ACHN (cell line): ENCODE measurements around the gene ADAMTS13.

Experiments used
- DNase-seq: peaks from one replicate; pipeline ENCODE4 v3.0.0-alpha.2; 2015
- in situ Hi-C: cut with HindIII; loops from 2 replicates; pipeline ENCODE4 v1.10.0; 2017; ENCODE audit warnings: low sequenced_read_pairs, low pct_ligation_motif_present, low pct_unique_long_range_greater_than_20kb

The ADAMTS13 gene

DNA sequence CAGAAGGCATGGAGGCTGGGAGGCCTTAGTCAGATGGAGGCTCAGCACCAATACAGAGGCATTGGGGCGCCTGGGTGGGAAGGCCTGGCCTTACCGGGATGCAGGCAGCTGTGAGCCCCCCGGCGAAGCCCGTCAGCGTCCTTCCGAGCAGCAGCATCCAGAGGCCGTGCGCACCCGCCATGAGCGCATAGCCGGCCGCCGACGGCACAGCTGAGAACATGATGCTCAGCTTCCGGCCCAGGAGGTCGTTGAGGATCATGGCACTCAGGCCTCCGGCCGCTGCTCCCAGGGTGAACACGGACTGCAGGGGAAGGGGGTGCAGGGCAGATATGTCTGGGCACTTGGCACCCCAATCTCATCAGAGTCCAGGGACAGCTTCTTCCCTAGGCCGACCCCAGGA is 54.8 kb downstream of the ADAMTS13 start:
- in situ Hi-C loops: no loop called here

DNA sequence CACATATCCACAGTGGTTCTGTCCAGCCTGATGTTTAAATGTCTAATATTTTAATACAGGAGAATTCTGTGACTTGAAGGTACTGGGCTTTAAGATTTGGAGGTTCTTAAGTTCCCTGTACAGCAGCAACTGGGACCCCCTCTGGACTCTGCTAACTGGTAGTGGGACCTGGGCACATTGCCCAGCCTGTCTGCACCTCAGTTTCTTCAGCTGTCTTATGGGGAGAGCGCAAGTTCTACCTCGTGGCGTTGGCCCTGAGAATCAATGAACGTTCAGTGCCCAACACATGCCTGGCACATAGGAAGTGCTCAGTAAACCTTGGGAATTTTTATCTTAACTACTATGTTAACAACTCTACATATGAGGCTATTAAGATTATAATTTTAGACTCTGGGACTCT is 55.3 kb downstream of the ADAMTS13 start:
- no peak for DNase-seq
- in situ Hi-C loops: no loop called here

More for the DNA sequence above, 54.8 kb downstream of the ADAMTS13 start:
- no peak for DNase-seq

DNA sequence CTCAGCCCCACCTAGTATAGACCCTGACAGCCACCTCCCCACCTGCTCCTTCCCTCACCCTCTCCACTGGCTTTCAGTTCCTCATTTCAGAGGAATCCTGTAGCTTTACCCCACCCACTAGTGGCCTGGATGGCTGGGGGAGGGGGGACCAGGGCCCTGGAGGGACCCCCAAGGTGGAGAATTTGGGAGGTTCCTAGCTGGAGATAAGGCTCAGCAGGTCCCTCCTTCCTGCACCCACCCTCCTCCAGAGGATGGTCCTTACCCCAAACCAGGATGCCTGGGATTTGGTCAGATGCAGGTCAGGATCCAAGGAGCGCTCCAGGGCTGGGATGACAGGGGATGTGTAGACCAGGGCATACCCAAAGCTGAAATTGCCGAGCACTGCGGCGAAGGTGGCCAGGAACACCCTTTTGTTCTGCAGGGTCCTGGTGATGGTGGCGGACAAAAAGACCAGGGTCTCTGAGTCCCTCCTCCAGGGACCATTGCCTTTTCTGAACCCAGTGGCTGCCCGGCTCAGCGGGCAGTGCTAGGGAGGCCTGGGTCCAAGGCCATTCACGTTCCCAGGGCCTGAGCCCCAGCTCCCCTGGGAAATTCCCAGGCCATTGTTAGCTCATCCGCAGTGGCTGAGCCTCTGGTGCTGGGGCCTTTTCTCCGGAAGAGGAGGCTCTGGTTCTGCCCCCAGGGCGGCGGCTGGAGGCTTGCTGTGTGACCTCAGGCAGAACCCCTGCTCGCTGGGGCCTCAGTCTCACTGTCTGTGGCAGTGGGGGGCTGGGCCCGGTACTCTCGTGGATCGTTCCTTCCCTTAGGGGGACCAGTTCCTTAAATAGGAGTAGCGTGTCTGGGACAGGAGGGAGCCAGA is 56.1 kb downstream of the ADAMTS13 start:
- in situ Hi-C loops: no loop called here

DNA sequence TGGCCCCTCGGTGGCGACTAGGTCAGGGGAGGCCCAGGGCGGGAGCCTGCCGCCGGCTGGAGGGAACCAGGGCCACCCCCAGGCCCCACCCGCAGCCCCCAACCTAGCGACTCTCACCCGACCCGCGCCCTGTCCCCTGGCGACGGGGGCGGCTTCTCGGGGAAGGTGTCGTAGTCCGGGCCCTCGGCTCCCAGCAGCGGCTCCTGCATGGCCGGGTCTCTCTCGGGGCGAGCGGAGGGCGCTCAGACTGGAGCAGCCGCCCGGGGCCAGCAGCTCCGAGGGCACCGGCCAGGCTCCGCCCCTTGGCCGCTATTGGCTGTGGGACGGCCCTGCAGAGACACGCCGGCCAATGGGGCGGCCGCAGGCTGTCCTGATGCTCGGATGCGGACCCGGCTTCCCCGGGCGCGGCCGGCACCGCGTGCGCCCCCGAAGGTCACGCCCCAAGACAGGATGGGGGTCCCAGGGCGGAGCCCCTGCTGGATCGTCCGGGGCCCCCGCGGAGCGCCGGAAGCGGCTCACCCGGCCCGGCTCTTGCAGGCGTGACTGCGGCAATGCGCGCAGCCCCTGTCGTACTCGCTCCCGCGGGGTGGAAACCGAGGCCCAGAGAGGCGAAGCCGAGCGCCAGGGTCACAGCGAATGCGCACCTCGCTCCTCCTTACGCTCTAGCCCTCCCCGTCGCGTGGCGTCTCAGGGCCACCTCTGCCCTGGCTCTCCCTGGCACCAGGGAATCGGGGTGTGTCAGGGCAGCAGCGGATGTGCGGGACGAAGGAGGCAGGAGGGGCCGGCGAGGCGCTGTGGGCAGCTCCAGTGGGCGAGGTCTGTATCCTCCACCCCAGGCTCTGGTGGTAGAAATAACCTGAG is 56.9 kb downstream of the ADAMTS13 start, which contains the start of gene SLC2A6:
TSS of gene SLC2A6 (minus strand) at position 249 of the 861 bp plus-strand sequence. CDS start at position 209, 40 bp downstream.
- in situ Hi-C loops: no loop called here
- DNase-seq: peak; percentile 82

More for the DNA sequence above, 56.1 kb downstream of the ADAMTS13 start:
- peak; percentile 14 for DNase-seq

DNA sequence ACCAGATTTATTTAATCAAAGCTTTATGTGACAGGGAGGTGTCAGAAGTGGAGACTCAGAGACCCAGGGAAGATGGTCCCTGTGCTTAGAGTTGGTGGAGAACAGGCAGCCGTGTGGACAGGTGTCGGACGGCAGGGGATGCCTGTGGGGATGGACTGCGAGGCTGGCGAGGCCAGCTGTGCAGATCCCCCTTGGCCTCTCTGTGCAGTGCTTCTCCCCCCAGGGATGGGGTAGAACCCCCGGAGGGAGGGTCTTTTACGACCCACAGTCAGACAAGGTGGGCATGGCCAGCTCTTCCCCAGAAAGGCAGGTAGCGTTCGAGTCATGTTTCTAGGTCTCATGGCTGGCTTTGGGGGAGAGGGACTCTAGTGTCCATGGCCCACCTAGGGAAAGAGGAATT is 61.4 kb downstream of the ADAMTS13 start:
- no peak for DNase-seq
- in situ Hi-C loops: no loop called here

DNA sequence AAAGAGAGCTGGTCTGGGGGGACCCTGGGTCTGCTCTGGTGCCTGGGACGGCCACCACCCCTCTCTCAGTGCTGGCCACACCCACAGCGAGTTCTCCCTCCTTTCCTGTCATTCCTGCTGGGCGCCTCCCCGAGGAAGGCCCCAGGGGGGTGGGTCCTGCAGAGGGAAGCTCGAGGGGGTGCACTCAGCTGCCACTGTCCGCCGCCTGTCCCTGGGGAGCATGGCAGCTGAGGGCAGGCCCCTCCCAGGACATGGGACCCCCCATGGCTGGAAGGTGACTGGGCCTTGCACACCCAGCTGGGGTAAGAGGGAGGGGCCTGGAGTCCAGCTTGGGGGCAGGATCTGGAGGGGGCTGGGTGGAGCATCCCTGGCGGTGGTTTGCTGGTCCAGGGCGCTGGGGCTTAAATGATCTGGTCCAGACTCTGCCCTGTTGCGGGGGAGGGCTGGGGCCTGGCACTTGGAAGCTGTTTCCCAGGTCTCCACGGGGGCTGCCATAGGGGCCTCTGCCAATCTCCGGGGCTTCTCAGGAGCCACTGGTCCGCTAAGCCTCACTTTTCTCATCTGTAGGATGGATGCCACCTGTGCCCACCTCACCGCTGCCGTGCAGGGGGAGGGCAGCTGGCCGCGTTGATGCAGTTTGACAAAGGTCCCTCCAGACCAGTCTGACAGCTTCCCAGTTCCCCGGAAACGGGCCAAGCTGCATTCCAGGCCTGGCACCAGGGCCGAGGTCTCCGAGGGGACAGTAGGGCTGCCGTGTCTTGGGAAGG is 62.7 kb downstream of the ADAMTS13 start:
- in situ Hi-C loops: no loop called here
- no peak for DNase-seq

DNA sequence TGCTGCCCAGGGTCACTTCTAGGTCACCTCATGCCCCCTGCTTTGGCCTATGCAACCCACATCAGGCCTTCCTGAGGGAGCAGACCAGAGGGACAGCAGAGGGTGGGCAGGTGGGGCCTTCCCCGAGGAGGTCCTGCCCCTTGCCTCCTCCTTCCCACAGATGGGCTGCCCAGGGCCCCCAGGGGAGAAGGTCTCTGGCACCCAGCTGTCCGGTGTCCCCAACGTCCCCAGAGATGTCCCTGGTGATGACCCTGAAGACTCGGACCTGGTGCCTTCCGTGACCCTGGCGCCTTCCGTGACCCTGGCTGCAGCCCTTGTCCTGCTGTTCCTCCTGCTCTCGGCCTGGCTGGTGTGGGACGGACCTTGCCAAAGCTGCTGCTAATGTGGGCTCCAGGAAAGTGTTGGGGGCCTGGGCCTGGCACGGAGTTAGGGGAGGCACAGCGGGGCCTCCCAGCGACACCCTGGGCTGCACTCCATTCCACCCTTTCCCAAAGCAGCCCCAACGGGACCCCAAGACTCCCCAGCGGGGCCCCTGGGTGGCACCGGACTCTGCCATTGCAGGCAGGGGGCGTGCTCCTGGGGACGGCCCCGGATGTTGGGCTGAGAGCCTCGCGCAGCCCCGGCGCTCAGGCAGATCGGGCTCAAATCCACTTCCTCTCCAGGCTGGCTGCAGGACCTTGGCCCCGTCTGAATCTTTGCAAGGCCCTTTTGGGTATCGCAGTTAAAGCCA is 63.5 kb downstream of the ADAMTS13 start:
- DNase-seq: no peak
- in situ Hi-C loops: no loop called here

DNA sequence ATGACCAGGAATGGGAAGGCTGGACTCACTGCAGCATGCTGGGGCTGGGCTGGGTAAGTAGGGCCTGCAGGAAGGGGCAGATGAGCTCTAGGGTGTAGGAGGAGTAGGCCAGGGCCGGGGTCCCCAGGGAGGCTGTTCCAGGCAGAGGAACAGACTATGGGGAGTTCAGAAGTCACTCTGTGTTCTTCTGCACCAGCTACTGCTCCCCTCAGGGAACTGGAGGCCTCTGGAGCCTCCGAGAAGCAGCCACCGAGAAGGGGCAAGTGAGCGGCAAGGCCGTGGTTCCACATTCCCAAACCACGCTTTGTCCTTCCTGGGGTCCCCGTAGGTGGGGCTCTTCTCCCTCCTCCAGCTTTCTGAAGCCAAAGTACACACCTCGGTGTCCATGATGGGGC is 65.2 kb downstream of the ADAMTS13 start:
- no peak for DNase-seq
- in situ Hi-C loops: no loop called here

DNA sequence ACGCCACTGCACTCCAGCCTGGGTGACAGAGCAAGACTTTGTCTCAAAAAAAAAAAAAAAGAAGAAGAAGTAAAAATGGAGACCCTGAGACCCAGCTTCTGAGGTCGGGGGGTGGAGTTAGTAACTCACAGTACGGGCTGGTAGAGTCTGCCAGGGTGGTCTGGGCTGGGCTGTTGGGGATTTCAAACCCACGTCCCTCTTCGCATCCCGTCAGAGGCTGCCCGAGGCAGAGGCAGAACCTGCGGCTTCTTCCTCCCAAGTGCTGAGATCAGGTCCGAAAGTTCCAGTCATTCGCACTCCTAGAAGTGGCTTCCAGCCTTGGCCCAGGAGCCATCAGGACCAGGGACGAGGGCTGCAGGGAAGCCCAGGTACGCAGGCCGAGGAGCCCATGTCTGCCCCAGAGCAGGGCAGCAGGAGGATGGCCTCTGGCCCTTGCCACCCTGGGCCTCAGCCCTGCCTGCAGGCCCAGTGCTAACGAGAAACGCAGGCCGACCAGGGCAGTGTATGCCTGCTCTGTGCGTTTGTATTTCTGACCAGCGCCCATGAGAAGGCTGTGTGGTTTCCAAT is 66.6 kb downstream of the ADAMTS13 start:
- no peak for DNase-seq
- in situ Hi-C loops: no loop called here

DNA sequence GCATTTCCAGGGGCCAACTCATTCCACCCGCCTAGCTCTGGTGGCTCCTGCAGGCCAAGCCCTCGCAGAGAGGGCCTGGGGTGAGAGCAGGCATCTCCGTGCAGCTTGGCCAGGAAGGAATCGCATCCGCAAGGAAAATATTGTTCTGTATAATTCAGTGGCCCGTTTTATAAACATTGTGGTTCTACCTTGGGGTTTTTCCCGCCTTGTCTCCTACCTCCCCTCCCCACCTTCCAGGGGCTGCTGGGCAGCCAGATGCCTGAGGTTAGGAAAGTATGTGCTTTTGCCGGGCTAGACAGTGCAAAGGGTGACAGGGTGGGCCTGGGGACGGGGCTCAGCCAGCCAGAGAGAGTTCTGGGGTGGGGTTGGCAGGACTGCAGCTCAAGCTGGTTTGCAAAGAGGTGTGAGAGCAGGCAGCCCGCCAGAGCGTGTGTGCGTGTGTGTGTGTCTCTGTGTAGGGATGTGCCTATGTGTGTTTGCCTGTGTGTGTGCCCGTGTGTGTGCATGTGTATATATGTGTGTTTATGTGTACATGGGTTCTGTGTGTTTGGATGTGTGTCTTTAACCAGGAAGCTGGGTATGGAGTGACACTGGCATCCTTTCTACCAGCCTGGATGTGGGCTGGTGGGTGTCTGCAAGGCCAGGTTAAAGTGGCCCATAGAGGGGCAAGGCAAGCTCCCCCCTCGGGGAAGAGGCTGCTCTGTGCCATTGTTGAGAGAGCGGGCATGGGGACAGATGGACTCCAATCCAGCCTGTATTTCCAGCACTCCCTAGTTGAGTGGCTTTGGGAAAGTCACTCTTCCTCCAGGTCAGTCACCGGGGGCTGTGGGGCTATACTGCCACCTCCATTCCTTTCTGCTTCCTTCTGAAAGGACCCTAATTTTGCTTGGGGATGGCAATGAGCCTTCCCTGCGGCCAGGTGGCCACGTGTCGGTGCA is 67.4 kb downstream of the ADAMTS13 start:
- no peak for DNase-seq
- in situ Hi-C loops: no loop called here

DNA sequence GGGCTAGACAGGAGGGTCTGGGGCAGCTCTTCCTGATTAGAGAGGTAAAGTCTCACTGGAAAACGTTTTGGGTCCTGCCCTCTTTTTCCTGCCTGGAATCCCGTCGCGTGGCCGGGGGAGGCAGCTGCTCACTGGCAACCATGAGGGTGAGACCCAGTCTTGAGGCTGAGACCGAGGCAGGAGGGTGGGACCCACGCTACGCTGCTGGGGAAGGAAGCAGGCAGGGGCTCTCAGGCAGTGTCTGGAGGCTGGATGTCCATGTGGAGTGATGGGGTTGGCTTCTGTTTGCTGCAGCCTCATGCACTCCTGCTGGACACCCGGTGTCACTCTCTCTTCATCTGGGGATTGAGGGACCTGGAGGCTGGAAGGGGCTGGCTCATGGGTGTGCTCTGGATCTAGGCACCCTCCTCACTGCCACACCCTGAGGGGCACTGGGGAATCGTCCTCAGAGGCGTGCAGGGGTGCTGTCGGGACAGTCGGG is 68.1 kb downstream of the ADAMTS13 start:
- no peak for DNase-seq
- in situ Hi-C loops: no loop called here

DNA sequence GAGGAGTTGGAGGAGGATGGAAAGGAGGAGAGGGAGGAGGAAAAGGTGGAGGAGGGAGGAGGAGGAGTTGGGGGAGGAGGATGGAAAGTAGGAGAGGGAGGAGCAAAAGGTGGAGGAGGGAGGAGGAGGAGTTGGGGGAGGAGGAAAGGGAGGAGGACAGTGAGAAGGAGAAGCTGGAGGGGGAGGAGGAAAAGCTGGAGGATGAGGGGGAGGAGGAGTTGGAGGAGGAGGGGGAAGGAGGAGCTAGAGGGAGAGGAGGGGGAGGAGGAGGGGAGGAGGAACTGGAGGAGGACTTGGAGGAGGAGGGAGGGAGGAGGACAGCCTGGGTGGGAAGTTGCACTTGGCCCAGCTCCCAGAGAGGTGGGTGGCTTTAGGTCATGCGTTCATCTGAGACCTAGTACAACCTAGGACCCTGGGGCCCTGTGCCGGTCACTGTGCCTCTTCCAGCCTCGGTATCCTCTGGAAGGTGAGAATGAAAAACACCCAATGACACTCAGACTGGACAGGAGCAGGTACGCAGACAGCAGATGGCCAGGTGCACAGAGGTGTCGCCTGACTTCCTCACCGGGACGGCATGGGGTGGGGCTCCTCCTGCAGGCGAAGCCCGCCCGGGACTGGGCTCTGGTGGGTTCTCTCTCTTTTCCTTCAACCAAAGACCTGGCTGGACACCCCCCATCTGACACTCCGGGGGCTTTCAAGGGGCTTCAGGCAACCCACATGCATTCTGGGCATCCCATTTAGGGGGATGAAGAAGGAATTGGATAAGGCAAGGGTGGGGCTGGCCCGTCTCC is 68.9 kb downstream of the ADAMTS13 start:
- in situ Hi-C loops: no loop called here
- DNase-seq: no peak

DNA sequence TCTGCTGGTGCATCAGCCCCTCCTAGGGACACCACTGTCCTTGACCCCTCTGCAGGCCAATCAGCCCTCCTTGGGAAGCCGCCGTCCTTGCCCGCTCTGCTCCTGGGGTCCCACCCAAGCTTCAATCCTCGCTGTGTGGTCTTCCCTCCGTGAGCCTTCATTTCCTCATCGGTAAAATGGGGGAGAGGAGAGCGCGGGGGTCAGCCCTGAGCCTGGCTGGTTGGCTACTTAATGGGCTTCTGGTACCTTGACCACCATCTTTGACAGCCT is 69.4 kb downstream of the ADAMTS13 start:
- DNase-seq: no peak
- in situ Hi-C loops: no loop called here

DNA sequence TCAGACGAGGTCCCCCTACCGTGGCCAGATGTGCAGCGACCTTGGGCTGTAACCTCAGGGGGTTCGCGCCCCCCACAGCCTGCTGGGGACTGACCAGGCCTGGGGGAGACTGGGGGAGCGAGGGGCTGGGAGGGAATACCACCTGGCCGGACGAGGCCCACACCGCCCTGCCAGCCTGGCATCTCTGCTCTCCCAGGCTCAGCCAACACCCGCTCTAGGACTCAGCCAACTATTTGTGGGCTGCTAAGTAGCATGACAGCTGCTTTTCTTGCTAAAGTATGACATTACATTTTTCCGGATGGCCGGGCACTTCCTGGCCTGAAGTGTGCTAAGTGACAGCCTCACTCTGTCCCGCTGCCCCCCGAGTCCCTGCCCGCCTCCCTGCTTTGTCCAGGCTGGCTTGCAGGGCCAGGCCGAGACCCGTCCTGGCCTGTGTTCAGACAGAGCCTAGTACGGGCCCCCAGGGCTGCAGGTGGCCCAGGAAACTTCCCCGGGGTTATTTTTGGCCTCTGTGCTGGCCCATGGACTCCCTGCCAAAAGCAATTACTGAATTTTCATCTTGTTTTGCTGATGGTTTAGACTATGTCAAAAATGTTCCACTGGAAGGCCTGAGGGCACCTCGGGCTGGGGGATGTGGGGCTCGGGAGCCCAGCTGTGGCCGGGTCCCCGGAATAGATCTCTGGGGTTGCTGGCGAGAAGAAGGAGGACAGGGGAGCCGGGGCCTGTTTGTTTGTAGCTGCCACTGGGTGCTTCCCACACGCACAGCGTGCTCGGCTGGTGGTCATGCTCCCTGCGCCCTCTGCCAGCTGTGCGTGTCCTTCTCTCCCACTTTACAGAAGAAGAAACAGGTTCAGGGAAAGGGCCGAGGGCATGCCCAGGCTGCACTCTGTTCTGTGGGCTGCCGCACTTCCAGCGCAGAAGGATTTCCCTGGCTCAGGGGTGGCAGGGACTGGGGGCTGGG is 70.2 kb downstream of the ADAMTS13 start:
- no peak for DNase-seq
- in situ Hi-C loops: no loop called here

DNA sequence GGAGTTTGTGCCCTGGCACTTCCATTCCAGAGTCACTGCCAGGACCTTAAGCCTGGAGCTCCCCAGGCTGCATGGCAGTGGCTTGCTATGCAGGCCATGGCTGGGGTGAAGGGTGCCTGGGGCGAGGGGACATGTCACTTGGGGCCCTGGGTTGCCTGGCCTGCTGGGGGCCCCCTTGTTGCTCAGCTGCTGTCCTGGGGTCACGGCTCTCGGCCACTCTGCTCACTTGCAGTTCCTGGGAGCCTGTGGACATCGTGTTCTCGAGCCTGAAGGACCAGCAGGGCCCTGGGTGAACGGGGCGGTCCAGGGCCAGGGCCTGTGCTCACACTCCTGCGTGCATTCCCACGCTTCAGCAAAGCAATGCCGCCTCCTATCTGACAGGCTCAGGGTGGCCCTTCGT is 71.3 kb downstream of the ADAMTS13 start:
- no peak for DNase-seq
- in situ Hi-C loops: no loop called here
